ENCODE data around the gene MXD4.

MXD4 gene

DNA sequence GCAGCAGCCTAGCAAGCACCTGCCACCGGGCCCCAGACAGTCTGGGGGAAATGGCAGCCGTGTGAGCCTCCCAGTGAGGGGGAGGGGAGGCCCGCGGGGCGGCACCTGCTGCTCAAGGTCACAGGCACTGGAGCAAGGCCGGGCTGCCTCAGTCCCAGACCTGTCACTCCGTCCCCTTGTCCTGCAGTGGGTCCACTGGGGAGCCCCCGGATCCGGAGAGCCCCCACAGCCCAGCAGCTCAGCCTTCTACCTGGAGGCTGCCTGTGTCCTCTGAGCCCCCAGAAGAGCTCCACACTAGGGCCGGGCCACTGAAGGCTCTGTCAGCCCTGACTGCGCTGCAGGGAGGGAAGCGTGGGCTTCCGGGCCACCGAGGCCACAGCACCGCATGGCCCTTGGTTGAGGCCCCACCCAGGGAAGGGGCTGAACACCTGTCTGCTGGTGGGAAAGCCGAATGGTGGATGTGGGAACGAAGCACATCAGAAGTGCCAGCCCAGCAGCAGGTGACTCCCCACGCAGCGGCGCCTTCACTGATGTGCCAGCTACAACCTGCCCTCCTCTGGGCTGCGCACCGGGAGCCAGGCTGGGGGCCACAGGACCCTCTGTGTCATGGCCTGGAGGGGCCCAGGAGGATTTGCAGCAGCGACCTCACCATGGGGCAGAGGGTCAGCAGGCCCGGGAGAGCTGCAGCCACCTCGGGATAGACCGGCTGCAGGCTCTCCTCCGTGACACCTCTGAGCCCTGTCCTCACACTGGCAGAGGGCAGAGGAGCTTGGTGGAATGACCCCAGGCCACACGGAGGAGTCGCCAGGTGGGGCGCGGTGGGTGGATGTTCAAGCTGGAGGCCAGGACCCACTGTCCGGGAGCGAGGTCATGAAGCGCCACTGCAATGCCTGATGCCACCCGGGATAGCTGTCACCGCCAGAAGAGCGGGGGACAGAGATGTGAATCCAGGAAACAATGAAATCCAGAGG, 35.0 kb upstream of the MXD4 start:
- no peak for TF ChIP-seq TAF1 (IDR thresholded peaks at IDR 0.05; ENCODE audit: borderline replicate concordance, insufficient read depth, low read length)
- no peak for TF ChIP-seq SIN3A (IDR thresholded peaks at IDR 0.05; ENCODE audit: borderline replicate concordance, insufficient read depth, low read length)
- TF ChIP-seq POLR2AphosphoS5 (IDR thresholded peaks at IDR 0.05; ENCODE audit: low read depth, low read length): no peak
- no peak for TF ChIP-seq REST (IDR thresholded peaks at IDR 0.05; ENCODE audit: insufficient read depth in 1 of 2, low read depth in 2 of 2, low read length in 2 of 2)
- TF ChIP-seq FOXP2 (optimal IDR thresholded peaks at IDR 0.05; ENCODE audit: borderline replicate concordance, extremely low read depth, extremely low read length, insufficient read depth): no peak

DNA sequence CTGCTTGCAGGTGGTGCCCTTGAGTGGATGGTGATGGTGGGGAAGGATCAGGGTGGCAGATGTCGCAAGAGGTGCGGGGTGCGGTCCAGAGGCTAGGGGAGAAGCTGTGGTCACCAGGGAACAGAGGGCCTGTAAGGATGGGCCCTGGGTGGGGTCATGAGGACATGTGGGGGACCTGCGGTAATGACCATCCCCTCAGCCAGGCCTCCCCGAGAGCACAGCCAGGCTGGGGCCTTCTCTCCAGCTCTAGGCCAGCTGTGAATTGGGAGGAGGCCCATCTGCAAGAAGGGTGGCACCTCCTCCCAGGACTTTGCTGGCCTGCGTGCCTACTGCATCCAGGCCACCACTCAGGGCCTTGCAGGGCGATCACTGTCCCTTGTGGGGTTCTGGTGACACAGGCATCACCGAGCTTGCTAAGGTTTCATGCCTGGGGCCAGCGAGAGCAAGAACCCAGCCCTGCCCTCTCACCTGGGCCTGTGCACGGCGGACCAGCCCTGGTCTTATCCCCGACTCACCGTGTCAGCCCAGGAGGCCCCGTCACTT, 34.1 kb upstream of the MXD4 start:
- TF ChIP-seq REST (IDR thresholded peaks at IDR 0.05; ENCODE audit: insufficient read depth in 1 of 2, low read depth in 2 of 2, low read length in 2 of 2) (no peak), SIN3A (IDR thresholded peaks at IDR 0.05; ENCODE audit: borderline replicate concordance, insufficient read depth, low read length) (no peak), FOXP2 (optimal IDR thresholded peaks at IDR 0.05; ENCODE audit: borderline replicate concordance, extremely low read depth, extremely low read length, insufficient read depth) (no peak), TAF1 (IDR thresholded peaks at IDR 0.05; ENCODE audit: borderline replicate concordance, insufficient read depth, low read length) (no peak), POLR2AphosphoS5 (IDR thresholded peaks at IDR 0.05; ENCODE audit: low read depth, low read length) (no peak)

- TF ChIP-seq TAF1 (IDR thresholded peaks at IDR 0.05; ENCODE audit: borderline replicate concordance, insufficient read depth, low read length) (no peak), POLR2AphosphoS5 (IDR thresholded peaks at IDR 0.05; ENCODE audit: low read depth, low read length) (no peak), SIN3A (IDR thresholded peaks at IDR 0.05; ENCODE audit: borderline replicate concordance, insufficient read depth, low read length) (no peak), FOXP2 (optimal IDR thresholded peaks at IDR 0.05; ENCODE audit: borderline replicate concordance, extremely low read depth, extremely low read length, insufficient read depth) (no peak), REST (IDR thresholded peaks at IDR 0.05; ENCODE audit: insufficient read depth in 1 of 2, low read depth in 2 of 2, low read length in 2 of 2) (no peak)
These were observed 33.6 kb upstream of the MXD4 start for GRCh38 chr4:2295500-2295899.

GRCh38 chr4:2292646-2293108, 30.8 kb upstream of the MXD4 start:
- TF ChIP-seq REST (IDR thresholded peaks at IDR 0.05; ENCODE audit: insufficient read depth in 1 of 2, low read depth in 2 of 2, low read length in 2 of 2) (no peak), TAF1 (IDR thresholded peaks at IDR 0.05; ENCODE audit: borderline replicate concordance, insufficient read depth, low read length) (no peak), SIN3A (IDR thresholded peaks at IDR 0.05; ENCODE audit: borderline replicate concordance, insufficient read depth, low read length) (no peak), POLR2AphosphoS5 (IDR thresholded peaks at IDR 0.05; ENCODE audit: low read depth, low read length) (no peak), FOXP2 (optimal IDR thresholded peaks at IDR 0.05; ENCODE audit: borderline replicate concordance, extremely low read depth, extremely low read length, insufficient read depth) (no peak)
